GM21360 (cell line): ENCODE measurements around the gene CDK2AP2.
"Not testable (repeated sequence)": the region's sequence is repeated elsewhere in the genome, so short reads cannot be mapped to it uniquely, and the experiment has no call there.

Source experiments
- ATAC-seq: cut with Tn5 transposase; IDR thresholded peaks from one replicate; pipeline ENCODE4 v1.9.1; 2021; ENCODE audit warnings: mild to moderate bottlenecking, moderate library complexity; ENCODE audit not compliant: unreplicated experiment

The CDK2AP2 gene

GRCh38 chr11:67491276-67492068, 16.5 kb downstream of the CDK2AP2 start:
- ATAC-seq: no peak

DNA sequence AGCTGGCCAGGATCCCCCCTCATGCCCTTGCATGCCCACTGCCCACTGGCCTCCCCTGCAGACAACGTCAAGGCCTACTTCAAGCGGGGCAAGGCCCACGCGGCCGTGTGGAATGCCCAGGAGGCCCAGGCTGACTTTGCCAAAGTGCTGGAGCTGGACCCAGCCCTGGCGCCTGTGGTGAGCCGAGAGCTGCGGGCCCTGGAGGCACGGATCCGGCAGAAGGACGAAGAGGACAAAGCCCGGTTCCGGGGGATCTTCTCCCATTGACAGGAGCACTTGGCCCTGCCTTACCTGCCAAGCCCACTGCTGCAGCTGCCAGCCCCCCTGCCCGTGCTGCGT, 17.3 kb downstream of the CDK2AP2 start:
- no peak for ATAC-seq

DNA sequence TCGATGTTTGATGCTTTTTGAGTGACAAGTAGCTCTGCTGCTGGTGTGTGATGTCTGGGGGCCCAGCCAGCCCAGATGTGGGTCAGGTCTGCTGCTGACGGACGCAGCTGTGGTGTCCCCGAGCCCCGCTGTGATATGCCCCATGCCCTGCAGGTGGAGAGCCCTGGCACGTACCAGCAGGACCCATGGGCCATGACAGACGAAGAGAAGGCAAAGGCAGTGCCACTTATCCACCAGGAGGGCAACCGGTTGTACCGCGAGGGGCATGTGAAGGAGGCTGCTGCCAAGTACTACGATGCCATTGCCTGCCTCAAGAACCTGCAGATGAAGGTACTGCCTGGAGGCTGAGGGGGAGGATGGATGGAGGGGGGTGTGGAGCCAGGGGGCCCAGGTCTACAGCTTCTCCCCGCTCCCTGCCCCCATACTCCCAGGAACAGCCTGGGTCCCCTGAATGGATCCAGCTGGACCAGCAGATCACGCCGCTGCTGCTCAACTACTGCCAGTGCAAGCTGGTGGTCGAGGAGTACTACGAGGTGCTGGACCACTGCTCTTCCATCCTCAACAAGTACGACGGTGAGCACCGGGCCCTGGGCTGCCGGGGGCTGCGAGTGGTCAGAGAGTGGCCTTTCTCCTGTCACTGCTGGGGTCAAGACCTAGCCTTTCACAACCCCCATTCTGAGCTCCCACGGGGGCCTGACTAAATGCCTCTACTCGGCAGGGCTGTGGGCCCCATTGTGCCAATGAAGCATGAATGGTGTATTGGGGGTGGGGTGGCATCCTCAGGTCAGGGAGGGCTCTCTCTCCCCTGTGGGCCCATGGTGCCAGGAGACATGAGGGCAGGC, 17.9 kb downstream of the CDK2AP2 start:
- ATAC-seq: no peak

- ATAC-seq: no peak
Observed at GRCh38 chr11:67489203-67489884, 18.6 kb downstream of the CDK2AP2 start.

- ATAC-seq: no peak
Observed at GRCh38 chr11:67486481-67487195, 21.3 kb downstream of the CDK2AP2 start.

DNA sequence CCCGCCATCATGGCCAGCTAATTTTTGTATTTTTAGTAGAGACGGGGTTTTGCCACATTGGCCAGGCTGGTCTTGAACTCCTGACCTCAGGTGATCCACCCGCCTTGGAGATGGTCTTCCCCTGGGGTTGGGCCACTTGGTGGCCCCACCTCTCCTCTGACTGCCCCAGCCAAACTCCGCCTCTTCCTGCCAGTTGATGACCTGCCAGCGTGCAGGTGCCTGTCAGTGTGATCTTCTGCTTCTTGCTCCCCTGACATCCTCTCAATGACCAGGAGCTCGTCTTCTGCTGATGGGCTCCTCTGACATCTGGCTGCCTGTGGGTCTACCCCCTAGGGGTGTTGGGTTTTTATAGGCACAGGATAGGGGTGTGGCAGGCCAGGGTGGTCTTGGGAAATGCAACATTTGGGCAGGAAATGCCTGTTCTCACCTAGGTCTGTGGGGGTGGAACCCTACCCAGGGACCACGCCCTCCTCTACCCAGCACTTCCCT, 22.0 kb downstream of the CDK2AP2 start:
- ATAC-seq: not testable (repeated sequence)

- ATAC-seq: no peak
Observed at GRCh38 chr11:67484847-67485311, 23.1 kb downstream of the CDK2AP2 start.

GRCh38 chr11:67483831-67484665, 23.9 kb downstream of the CDK2AP2 start:
- ATAC-seq: no peak

DNA sequence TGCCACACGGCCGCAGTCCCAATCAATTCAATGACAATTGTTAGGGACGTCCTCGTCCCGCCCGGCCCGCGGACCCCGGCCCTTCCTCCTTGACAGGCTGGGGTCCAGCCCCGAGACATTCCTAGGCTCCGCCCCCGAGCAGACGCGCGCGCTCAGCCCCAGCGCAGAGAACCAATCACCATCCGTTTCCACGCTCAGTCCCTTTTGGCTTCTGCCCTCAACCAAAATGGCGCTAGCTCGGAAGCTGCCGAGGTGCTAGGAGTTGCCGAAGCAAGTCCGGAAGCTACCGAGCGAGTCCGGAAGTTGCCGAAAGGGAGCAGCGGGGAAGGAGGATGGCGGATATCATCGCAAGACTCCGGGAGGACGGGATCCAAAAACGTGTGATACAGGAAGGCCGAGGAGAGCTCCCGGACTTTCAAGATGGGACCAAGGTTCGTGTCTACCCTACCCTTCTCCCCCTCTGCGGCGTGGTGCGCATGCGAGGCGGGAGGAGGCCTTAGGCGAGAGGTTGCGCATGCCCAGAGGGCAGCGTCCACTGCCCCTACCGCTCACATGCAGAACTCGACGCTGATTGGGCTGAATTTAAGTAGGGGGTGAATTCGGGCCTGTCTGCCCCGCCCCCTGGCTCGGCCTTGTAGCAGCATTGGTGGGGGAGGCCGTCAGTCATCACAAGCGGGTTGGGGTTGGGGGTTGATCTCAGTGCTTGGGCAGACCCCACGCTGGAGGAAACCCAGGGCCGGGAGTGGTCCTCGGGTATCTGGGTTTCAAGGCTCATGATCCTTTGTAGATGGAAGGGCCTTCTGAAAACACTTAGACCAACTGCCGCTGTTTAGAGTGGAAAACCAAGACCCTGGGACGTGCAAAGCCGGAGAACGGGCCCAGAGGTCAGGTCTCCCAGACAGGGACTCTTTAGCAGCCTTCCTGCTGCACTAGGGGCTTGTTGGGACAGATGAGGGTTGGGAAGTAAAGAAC, 24.8 kb downstream of the CDK2AP2 start, which contains the start of gene AIP:
Gene AIP, plus strand, starts transcription at position 200 of the 972 bp plus-strand sequence. Its CDS starts 133 bp downstream, at position 333.
- ATAC-seq: peak; percentile 57

GRCh38 chr11:67482275-67482826, 25.6 kb downstream of the CDK2AP2 start:
- ATAC-seq: no peak

DNA sequence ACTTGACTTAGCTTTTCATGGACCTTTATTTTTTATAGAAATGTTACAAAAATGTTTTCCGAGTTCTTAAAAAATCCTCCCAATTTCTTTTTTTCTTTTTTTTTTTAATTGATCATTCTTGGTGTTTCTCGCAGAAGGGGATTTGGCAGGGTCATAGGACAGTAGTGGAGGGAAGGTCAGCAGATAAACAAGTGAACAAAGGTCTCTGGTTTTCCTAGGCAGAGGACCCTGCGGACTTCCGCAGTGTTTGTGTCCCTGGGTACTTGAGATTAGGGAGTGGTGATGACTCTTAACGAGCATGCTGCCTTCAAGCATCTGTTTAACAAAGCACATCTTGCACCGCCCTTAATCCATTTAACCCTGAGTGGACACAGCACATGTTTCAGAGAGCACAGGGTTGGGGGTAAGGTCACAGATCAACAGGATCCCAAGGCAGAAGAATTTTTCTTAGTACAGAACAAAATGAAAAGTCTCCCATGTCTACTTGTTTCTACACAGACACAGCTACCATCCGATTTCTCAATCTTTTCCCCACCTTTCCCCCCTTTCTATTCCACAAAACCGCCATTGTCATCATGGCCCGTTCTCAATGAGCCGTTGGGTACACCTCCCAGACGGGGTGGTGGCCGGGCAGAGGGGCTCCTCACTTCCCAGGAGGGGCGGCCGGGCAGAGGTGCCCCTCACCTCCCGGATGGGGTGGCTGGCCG, 30.5 kb downstream of the CDK2AP2 start:
- not testable (repeated sequence) for ATAC-seq

GRCh38 chr11:67476692-67477091, 31.3 kb downstream of the CDK2AP2 start:
- not testable (repeated sequence) for ATAC-seq

DNA sequence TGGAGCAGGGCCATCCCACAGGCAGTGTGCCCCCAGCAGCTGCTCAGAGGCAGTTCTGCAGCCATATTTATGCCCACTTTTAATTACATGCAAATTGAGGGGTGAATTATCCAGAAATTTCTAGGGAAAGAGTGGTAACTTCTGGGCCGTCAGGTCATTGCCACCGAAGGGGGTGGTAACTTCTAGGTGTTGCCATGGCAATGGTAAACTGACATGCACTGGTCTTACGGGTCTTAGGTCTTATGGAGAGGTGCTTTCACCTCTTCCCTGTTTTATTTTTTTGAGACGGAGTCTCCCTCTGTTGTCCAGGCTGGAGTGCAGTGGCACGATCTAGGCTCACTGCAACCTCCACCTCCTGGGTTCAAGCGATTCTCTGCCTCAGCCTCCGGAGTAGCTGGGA, 35.1 kb downstream of the CDK2AP2 start:
- no peak for ATAC-seq

GRCh38 chr11:67470337-67471002, 37.5 kb downstream of the CDK2AP2 start:
- no peak for ATAC-seq

DNA sequence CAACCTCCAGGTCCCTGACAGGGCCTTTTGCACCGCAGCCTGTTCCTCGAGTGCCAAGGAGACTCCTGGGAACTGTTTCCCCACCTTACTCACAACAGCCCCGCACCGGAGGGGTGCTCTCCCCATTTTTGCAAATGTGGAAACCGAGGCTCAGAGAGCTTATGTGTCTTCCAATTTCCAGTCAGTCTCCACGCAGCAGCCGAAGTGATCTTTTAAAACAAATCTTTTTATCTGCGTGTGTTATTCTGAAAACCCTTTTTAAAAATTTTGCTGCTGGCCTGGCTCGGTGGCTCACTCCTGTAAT, 38.5 kb downstream of the CDK2AP2 start:
- ATAC-seq: no peak

DNA sequence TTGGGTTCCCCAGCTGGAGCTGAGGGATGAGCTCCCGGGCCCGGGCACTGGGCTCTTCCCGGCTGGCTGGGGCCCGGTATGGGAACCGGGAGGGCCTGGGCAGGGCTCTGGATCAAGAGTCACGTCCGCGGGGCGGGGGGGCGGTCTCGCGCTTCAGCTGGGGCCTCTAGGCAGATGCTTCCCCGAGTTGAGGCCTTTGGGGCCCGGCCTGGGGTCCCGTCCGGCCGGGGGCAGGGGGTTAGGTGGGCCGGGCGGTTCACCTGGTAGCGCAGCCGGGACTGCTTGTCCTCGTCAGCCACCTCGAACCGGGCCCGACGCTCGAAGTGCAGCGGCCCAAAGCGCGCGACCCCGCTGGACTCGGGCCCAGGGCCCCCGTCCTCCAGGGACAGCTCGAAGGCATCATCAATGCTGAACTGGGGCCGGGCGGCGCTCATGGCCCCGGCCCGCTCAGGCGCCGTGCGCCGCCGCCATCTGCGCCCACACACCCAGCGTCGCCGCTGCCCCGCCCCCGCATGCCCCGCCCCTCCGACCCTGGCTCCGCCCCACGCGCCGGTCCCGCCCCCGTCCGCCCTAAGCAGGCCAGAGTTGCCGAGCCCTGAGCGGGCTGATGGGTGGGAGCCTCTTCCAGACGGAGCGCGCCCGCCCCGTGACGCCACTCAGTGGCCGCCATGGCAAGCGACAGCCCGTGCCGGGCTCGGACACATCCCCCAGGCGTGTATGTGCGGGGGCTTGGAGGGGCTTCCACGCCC, 39.0 kb downstream of the CDK2AP2 start, which contains the start of gene TMEM134:
Gene TMEM134, minus strand, starts transcription at position 493 of the 749 bp plus-strand sequence. Its CDS starts 59 bp downstream, at position 434.
- ATAC-seq: peak; percentile 51
